Upper lobe of left lung (tissue), 6 donors: ENCODE measurements around the gene ZBTB38. TPM values are rescaled to one million over a fixed set of nuclear protein-coding genes. Genes with fewer than 3 reads are reported as not detected.

Experiments
- ATAC-seq, 2 donors: fragments of 200-7000 bp; cut with Tn5 transposase; one replicate each; pipeline ENCODE4 v1.9.1; 2022; ENCODE audit warnings: mild to moderate bottlenecking in 2 of 2, moderate library complexity in 2 of 2; ENCODE audit not compliant: low FRiP score in 2 of 2
- DNase-seq, 2 donors: peaks; one replicate each; pipeline ENCODE4 v3.0.0-alpha.2; 2019 to 2020
- H3K27ac ChIP-seq, 4 donors: fragments of 200-600 bp; sonication (generic); one replicate each; pipeline ENCODE4 v1.5.1; 2016 to 2019
- H3K27me3 ChIP-seq, 4 donors: fragments of 200-600 bp; sonication (generic); one replicate each; pipeline ENCODE4 v1.5.1; 2017 to 2019
- H3K36me3 ChIP-seq, 4 donors: fragments of 200-600 bp; sonication (generic); one replicate each; pipeline ENCODE4 v1.5.1; 2016 to 2019
- H3K4me1 ChIP-seq, 4 donors: fragments of 200-600 bp; sonication (generic); one replicate each; pipeline ENCODE4 v1.5.1; 2018 to 2019
- H3K4me3 ChIP-seq, 4 donors: fragments of 200-600 bp; sonication (generic); one replicate each; pipeline ENCODE4 v1.5.1; 2017 to 2019; ENCODE audit warnings: mild to moderate bottlenecking in 2 of 4, moderate library complexity in 1 of 4
- H3K9me3 ChIP-seq, 4 donors: fragments of 200-600 bp; sonication (generic); one replicate each; pipeline ENCODE4 v1.5.1; 2018 to 2019
- CTCF ChIP-seq, 6 experiments: fragments of 450-650 bp in 4 of 6; fragments of 200-600 bp in 2 of 6; sonication (generic) in 2 of 6; IDR thresholded peaks; one replicate each; pipeline ENCODE4 v1.5.1; 2016 to 2019; ENCODE audit warnings: antibody characterized with exemption in 6 of 6
- EP300 ChIP-seq, 4 donors: sonication (generic); formaldehyde crosslinking; IDR thresholded peaks; one replicate each; pipeline ENCODE4 v1.5.1; 2017; ENCODE audit warnings: antibody characterized with exemption in 4 of 4, control low read depth in 2 of 4
- POLR2A ChIP-seq, 4 donors: fragments of 450-650 bp; IDR thresholded peaks; one replicate each; pipeline ENCODE4 v1.5.1; 2016 to 2017; ENCODE audit warnings: antibody characterized with exemption in 4 of 4, mild to moderate bottlenecking in 2 of 4
- POLR2AphosphoS5 ChIP-seq, 2 donors: sonication (generic); formaldehyde crosslinking; IDR thresholded peaks; one replicate each; pipeline ENCODE4 v1.5.1; 2017; ENCODE audit warnings: antibody characterized with exemption in 2 of 2
- WGBS, 2 donors: methylation state at CpG; one replicate each; pipeline ENCODE4 v1.1.5; 2017 to 2018; 5-methylcytosine and 5-hydroxymethylcytosine counted together
- total RNA-seq, 6 donors: library from RNA; depleted of rRNA in 4 of 6; stranded (reverse); fragments of >200 nt in 4 of 6; gene quantifications; one replicate each; pipeline versions ENCODE4 v1.1.0 to v1.2.1, GENCODE V29; 2016 to 2021
- donor health status: DM: no; HTN: no; CAD: no; lungs with moderate emphysema.
- donor health status: DM: no; HTN: yes; CAD: no; lungs with severe emphysema.

ZBTB38 gene
- total RNA-seq, 6 donors from 2014 or later: 80.2 to 146 (median 91.8) TPM

DNA sequence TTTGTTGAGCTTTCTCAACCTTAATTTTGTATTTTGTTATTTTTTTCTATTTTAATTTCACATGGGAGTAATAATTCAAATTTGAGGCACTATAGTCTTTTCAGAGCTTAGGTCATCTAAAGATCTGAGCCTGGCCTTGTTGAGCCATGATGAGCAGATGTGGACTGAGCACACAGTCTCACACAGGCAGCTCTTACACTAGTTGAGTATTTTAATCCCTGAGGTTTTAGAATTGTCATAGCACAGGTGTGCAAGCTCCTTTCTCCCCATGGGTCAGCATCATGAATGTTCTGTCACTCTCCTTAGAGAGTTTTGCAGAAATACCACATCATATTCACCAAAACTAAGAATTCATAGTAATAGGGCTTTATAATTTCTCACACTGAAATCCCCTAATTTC, 4.9 kb downstream of the ZBTB38 start:
- no peak for ATAC-seq

DNA sequence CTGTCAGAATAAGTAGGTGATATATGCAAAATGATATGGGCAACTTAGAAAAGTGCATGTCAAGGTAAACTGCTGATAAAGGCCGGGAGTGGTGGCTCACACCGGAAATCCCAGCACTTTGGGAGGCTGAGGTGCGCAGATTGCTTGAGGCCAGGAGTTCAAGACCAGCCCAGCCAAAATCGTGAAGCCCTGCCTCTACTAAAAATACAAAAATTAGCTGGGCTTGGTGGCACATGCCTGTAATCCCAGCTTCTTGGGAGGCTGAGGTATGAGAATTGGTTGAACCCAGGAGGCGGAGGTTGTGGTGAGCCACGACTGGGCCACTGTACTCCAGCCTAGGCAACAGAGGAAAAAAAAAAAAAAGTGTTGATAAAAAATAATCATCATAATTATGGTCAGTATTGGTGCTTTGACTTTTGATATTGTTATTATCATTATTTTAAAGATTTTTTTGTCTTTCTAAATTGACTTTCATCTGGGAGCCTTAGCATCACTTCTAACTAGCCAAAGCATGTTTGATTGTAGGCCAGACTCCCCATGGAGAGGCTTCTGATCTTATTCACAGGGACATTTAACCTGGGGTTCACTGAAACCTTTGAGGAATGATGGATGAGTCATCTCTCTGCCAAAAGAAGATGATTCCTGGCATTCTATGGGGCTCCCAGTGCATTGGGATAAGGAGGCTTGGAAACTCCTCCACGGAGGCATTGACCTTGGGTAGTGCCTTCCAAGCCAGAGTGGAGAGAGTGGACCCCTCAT, 5.6 kb downstream of the ZBTB38 start:
- DNase-seq (no peak), ATAC-seq (no peak)
- no peak for TF ChIP-seq POLR2AphosphoS5 (IDR thresholded peaks at IDR 0.05)
- TF ChIP-seq POLR2A (IDR thresholded peaks at IDR 0.05): no peak
- TF ChIP-seq CTCF (IDR thresholded peaks at IDR 0.05): no peak
- no peak for TF ChIP-seq EP300 (IDR thresholded peaks at IDR 0.05)
- Histone ChIP-seq H3K27me3 (no peaks in the 10 kb centered on the region), H3K36me3 (peaks cover 0 to 26% (median 2%) of the 10 kb centered on the region in 4 donors), H3K27ac (no peak overlapping the region), H3K9me3 (no peaks in the 10 kb centered on the region), H3K4me1 (peaks cover 15 to 38% (median 24%) of the 10 kb centered on the region in 4 donors), H3K4me3 (no peak overlapping the region)
- WGBS, 2 donors: 86 to 89% methylated on average over 7 of the region's 7 CpGs

More for the DNA sequence above, 4.9 kb downstream of the ZBTB38 start:
- H3K9me3 ChIP-seq: no peaks in the 10 kb centered on the region
- H3K4me3 ChIP-seq: no peak overlapping the region
- H3K27ac ChIP-seq: no peak overlapping the region
- H3K36me3 ChIP-seq: peaks cover 0 to 26% (median 2%) of the 10 kb centered on the region in 4 donors
- H3K4me1 ChIP-seq: peaks cover 15 to 36% (median 21%) of the 10 kb centered on the region in 4 donors
- TF ChIP-seq EP300 (IDR thresholded peaks at IDR 0.05) (no peak), POLR2A (IDR thresholded peaks at IDR 0.05) (no peak), CTCF (IDR thresholded peaks at IDR 0.05) (no peak), POLR2AphosphoS5 (IDR thresholded peaks at IDR 0.05) (no peak)
- no peaks in the 10 kb centered on the region for H3K27me3 ChIP-seq
- DNase-seq: no peak

DNA sequence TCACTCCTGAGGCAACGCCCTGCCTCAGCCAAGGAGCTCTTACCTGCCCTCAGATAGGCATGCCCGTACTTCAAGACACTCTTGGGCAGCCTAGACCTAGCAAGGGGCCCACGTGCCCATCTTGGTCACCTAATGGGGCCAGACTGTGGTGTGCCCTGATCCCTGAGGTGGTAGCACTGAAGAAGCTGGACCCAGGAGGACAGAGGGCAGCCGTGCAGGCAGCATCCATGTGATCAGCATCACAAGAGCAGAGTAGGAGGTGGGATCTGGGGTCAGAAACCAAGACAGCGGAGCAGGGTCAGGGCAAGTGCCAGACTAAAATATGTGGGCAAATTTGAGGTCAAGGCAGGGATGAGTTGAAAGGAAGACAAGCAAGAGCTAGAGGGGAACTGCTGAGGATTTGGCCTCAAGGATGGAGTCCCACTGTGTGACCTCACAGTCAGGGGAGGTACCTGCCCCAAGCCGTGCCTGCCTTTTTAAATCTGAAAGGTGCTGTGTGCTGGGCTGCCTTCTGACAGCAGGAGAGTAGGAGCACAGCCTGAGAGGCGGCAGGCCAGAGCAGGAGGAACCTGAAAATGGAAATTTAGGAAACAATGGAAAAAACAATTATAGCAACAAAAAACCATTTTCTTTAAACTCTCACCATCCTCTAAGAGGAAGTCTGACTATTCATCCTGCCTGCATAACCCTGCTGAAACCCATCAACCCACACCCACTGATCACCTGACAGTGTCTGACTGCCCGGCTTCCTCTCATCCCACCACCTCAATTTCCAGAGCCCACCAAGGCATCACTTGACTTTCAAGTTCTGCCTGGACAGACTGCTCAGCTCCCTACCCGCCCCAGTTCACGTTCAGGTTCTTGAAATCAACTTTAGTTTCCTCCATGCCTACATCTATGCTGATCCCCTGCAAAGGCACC, 7.3 kb downstream of the ZBTB38 start:
- no peak overlapping the region for H3K27ac ChIP-seq
- DNase-seq (no peak), ATAC-seq (no peak)
- peaks cover 0 to 25% (median 2%) of the 10 kb centered on the region in 4 donors for H3K36me3 ChIP-seq
- H3K27me3 ChIP-seq: no peaks in the 10 kb centered on the region
- no peaks in the 10 kb centered on the region for H3K9me3 ChIP-seq
- H3K4me3 ChIP-seq: no peak overlapping the region
- TF ChIP-seq POLR2A (IDR thresholded peaks at IDR 0.05) (no peak), EP300 (IDR thresholded peaks at IDR 0.05) (no peak), POLR2AphosphoS5 (IDR thresholded peaks at IDR 0.05) (no peak), CTCF (IDR thresholded peaks at IDR 0.05) (no peak)
- WGBS, 2 donors: 86 to 94% methylated on average over 6 to 10 of the region's 10 CpGs
- peaks cover 15 to 28% (median 22%) of the 10 kb centered on the region in 4 donors for H3K4me1 ChIP-seq

GRCh38 chr3:141377377-141377776, 9.1 kb downstream of the ZBTB38 start:
- Histone ChIP-seq H3K36me3 (peaks cover 0 to 36% (median 6%) of the 10 kb centered on the region in 4 donors), H3K27ac (no peak overlapping the region), H3K4me3 (no peak overlapping the region), H3K27me3 (no peaks in the 10 kb centered on the region), H3K9me3 (no peaks in the 10 kb centered on the region), H3K4me1 (peaks cover 7 to 22% (median 16%) of the 10 kb centered on the region in 4 donors)
- no peak for ATAC-seq
- WGBS, 2 donors: 76 to 89% methylated on average over 3 of the region's 3 CpGs
- TF ChIP-seq POLR2A (IDR thresholded peaks at IDR 0.05): no peak
- no peak for TF ChIP-seq POLR2AphosphoS5 (IDR thresholded peaks at IDR 0.05)
- TF ChIP-seq EP300 (IDR thresholded peaks at IDR 0.05): no peak
- TF ChIP-seq CTCF (IDR thresholded peaks at IDR 0.05): no peak
- no peak for DNase-seq
